Ovary (tissue), 9 donors: ENCODE data around the gene UNC5B. TPM values are rescaled to one million over a fixed set of nuclear protein-coding genes. Genes with fewer than 3 reads are reported as not detected.

ENCODE experiments used
- DNase-seq, 5 donors: peaks; one replicate each; pipeline ENCODE4 v3.0.0-alpha.2; 2019 to 2020
- H3K27ac ChIP-seq, 2 donors: fragments of 200-600 bp; one replicate each; pipeline versions ENCODE4 v1.5.1 to v1.8.0; 2019 to 2022
- H3K27me3 ChIP-seq: fragments of 200-600 bp; one replicate; pipeline ENCODE4 v1.8.0; 2022
- H3K36me3 ChIP-seq: fragments of 200-600 bp; sonication (generic); one replicate; pipeline ENCODE4 v1.5.1; 2019
- H3K4me1 ChIP-seq: one replicate; pipeline ENCODE4 v1.8.1; 2013; ENCODE audit warnings: mild to moderate bottlenecking, moderate library complexity; ENCODE audit not compliant: insufficient read depth
- H3K4me3 ChIP-seq: fragments of 200-600 bp; sonication (generic); one replicate; pipeline ENCODE4 v1.5.1; 2017
- H3K9me3 ChIP-seq, 2 donors: fragments of 200-600 bp in 1 of 2; sonication (generic) in 1 of 2; one replicate each; pipeline versions ENCODE4 v1.5.1 to v1.8.1; 2013 to 2019; ENCODE audit warnings: mild to moderate bottlenecking in 1 of 2, moderate library complexity in 1 of 2
- EP300 ChIP-seq: sonication (generic); formaldehyde crosslinking; IDR thresholded peaks from one replicate; pipeline ENCODE4 v1.6.1; 2017; ENCODE audit warnings: antibody characterized with exemption
- POLR2A ChIP-seq: fragments of 450-650 bp; IDR thresholded peaks from one replicate; pipeline ENCODE4 v1.6.1; 2017; ENCODE audit warnings: antibody characterized with exemption, mild to moderate bottlenecking, moderate library complexity
- WGBS, 3 donors: extraction: QIAGEN DNeasy Blood & Tissue Kit in 1 of 3; methylation state at CpG; one replicate each; pipeline versions ENCODE4 v1.1.5 to v1.1.7; 2013 to 2017; 5-methylcytosine and 5-hydroxymethylcytosine counted together
- intact Hi-C, 4 donors: fragments of 100-400 bp; cut with DNase I; formaldehyde crosslinking; loops; one replicate each; pipeline versions ENCODE4 v1.11.0 to v1.15.1; 2022 to 2023
- polyA plus RNA-seq, 2 donors: library from polyadenylated mRNA; stranded (reverse); fragments of 200-250 nt in 1 of 2; fragments of 350-450 nt in 1 of 2; fragmentation: Illumina TruSeq in 1 of 2; extraction: RNeasy Lipid Tissue Mini Kit (QIAGEN cat#74804) in 1 of 2; gene quantifications; one replicate each; pipeline ENCODE4 v1.2.3, GENCODE V29; 2013 to 2014
- total RNA-seq, 7 donors: library from RNA; depleted of rRNA in 2 of 7; stranded (reverse); fragments of >200 nt in 2 of 7; fragmentation: NEBNext Ultra II Directional in 3 of 7; extraction: Animal tissue kit (Norgen Biotek cat#: 25700) in 3 of 7; gene quantifications; one replicate each; pipeline versions ENCODE4 v1.1.0 to v1.2.4, GENCODE V29; 2016 to 2023
- TF ChIP-seq, protein P1 (sequence below), 3 donors: fragments of 450-650 bp in 2 of 3; fragments of 200-600 bp in 1 of 3; IDR thresholded peaks; one replicate each; pipeline versions ENCODE4 v1.5.1 to v1.8.0; 2016 to 2022; ENCODE audit warnings: antibody characterized with exemption in 3 of 3, mild to moderate bottlenecking in 1 of 3
- donor health status: DM: no; HTN: no; CAD: no; lungs with moderate emphysema.
- donor health status: DM: no; HTN: no; CAD: no.
- donor health status: Bipolar disorder and iron deficiency.
- donor health status: DM: yes; HTN: yes; CAD: no.
- donor health status: DM: no; HTN: no; CAD: no.
- donor health status: DM: yes; HTN: yes; CAD: no.

The UNC5B gene
- total and polyA plus RNA-seq, 9 donors, result 2.7 to 48.0 (median 6.3) TPM

GRCh38 chr10:71246591-71247413, 34.4 kb downstream of the UNC5B start:
- intact Hi-C loops, result no loop called here
- TF ChIP-seq EP300 (no peak), POLR2A (no peak)
- TF ChIP-seq, protein P1, sequence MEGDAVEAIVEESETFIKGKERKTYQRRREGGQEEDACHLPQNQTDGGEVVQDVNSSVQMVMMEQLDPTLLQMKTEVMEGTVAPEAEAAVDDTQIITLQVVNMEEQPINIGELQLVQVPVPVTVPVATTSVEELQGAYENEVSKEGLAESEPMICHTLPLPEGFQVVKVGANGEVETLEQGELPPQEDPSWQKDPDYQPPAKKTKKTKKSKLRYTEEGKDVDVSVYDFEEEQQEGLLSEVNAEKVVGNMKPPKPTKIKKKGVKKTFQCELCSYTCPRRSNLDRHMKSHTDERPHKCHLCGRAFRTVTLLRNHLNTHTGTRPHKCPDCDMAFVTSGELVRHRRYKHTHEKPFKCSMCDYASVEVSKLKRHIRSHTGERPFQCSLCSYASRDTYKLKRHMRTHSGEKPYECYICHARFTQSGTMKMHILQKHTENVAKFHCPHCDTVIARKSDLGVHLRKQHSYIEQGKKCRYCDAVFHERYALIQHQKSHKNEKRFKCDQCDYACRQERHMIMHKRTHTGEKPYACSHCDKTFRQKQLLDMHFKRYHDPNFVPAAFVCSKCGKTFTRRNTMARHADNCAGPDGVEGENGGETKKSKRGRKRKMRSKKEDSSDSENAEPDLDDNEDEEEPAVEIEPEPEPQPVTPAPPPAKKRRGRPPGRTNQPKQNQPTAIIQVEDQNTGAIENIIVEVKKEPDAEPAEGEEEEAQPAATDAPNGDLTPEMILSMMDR (IDR thresholded peaks at IDR 0.05), result no peak
- H3K27ac ChIP-seq, result no peak overlapping the region

DNA sequence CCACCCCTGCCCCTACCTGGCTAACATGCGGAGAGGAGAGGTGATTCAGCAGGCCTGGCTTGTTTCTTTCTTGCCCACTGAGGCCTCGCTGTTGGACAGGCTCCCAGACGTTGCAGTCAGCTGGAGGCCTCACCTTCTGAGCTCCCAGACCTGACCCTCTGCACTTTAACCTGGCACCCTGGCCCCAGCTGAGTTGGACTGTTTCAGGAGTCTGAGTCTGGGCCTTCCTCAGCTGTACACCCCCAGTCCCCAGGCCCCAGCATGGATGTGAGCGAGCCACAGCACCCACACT, 35.0 kb downstream of the UNC5B start:
- no peak for TF ChIP-seq EP300
- no peak for TF ChIP-seq POLR2A
- TF ChIP-seq, protein P1 (IDR thresholded peaks at IDR 0.05), result no peak
- Histone ChIP-seq H3K4me3 (no peak overlapping the region), H3K27ac (no peak overlapping the region), H3K27me3 (no peaks in the 10 kb centered on the region), H3K4me1 (peaks cover 15% of the 10 kb centered on the region), H3K9me3 (no peaks in the 10 kb centered on the region), H3K36me3 (no peaks in the 10 kb centered on the region)
- no peak for DNase-seq
- intact Hi-C loops, result no loop called here
- 80 to 89% (median 84%) methylated on average over 4 of the region's 4 CpGs for WGBS, 3 donors

More at GRCh38 chr10:71246591-71247413, 34.4 kb downstream of the UNC5B start:
- WGBS, 3 donors, result 69 to 86% (median 76%) methylated on average over 11 of the region's 11 CpGs
- Histone ChIP-seq H3K27me3 (no peaks in the 10 kb centered on the region), H3K9me3 (no peaks in the 10 kb centered on the region), H3K4me1 (peaks cover 16% of the 10 kb centered on the region), H3K36me3 (no peaks in the 10 kb centered on the region), H3K4me3 (no peak overlapping the region)
- DNase-seq, result no peak

DNA sequence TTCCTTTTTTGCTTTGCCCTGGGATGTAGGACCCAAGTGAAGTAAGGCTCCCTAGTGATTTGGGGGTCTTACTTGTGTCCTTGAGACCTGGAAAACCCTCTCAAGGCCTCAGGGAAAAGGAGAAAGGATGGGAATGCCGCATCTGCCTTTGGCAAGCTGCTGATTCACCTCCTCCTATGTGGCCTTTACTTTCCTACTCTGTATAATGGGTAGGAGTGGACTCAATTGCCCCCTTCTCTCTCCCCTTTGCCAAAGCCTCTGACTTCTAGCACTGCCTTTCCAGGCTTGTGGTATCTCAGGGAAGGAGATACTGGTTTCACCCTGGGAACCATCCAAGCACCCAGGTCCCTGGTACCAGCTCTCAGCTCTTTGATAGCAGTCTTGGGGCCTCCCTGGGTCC, 35.4 kb downstream of the UNC5B start:
- Histone ChIP-seq H3K4me3 (no peak overlapping the region), H3K27ac (no peak overlapping the region), H3K27me3 (no peaks in the 10 kb centered on the region), H3K36me3 (no peaks in the 10 kb centered on the region), H3K9me3 (no peaks in the 10 kb centered on the region), H3K4me1 (peaks cover 15% of the 10 kb centered on the region)
- no peak for DNase-seq
- no peak for TF ChIP-seq POLR2A
- intact Hi-C loops, result no loop called here
- 97 to 100% (median 100%) methylated on average over 1 of the region's 1 CpG for WGBS, 3 donors

DNA sequence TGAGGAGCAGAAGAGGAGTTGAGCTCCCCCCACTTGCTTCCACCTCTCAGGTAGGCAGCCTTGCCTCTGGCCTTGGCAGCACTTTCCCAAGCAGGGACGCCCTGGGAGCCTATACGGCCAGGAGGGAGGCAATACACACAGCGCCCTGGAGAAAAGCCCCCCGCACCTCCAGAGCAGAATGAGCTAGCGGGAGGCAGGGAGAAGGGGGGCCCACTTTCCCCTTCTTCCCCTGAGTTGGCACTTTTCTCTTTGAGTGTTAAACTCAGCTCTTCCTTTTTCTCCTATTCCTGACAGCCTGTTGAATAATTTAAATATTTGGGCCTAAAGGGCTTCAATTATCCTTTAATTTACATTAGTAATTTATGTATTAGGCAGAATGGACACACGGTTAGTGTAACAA, 35.8 kb downstream of the UNC5B start:
- 92 to 95% (median 92%) methylated on average over 6 of the region's 6 CpGs for WGBS, 3 donors

DNA sequence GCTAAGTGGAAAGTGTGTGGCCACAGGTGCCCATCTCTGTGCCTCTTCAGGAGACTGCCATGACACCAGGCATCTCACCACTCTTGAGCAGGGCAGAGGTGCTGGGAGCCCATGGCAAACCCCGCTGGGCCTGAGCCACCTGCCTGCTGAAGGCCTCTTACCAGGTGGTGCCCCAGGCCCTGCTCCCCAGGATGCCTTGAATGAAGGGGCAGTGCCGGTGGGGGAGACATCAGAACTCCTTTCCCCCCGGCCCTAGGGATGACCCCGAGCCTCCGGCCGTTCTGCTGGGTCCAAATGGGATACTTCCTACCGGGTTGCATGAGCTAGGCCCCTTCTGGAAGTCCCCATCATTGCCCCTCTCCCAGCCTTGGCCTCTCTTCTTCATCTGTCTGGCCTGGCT, 37.6 kb downstream of the UNC5B start:
- H3K9me3 ChIP-seq, result no peaks in the 10 kb centered on the region
- no peak overlapping the region for H3K4me3 ChIP-seq
- TF ChIP-seq, protein P1 (IDR thresholded peaks at IDR 0.05), result no peak
- TF ChIP-seq EP300 (no peak), POLR2A (no peak)
- H3K4me1 ChIP-seq, result peaks cover 9% of the 10 kb centered on the region
- H3K36me3 ChIP-seq, result no peaks in the 10 kb centered on the region
- no peak for DNase-seq
- WGBS, 3 donors, result 73 to 89% (median 79%) methylated on average over 7 of the region's 7 CpGs
- intact Hi-C loops, result no loop called here
- H3K27ac ChIP-seq, result no peak overlapping the region
- no peaks in the 10 kb centered on the region for H3K27me3 ChIP-seq

More for the DNA sequence above, 35.8 kb downstream of the UNC5B start:
- H3K27ac ChIP-seq, result no peak overlapping the region
- no peak for DNase-seq
- H3K4me1 ChIP-seq, result peaks cover 15% of the 10 kb centered on the region
- intact Hi-C loops, result no loop called here
- TF ChIP-seq POLR2A, result no peak
- TF ChIP-seq EP300, result no peak
- TF ChIP-seq, protein P1 (IDR thresholded peaks at IDR 0.05), result no peak
- H3K4me3 ChIP-seq, result no peak overlapping the region
- H3K36me3 ChIP-seq, result no peaks in the 10 kb centered on the region
- no peaks in the 10 kb centered on the region for H3K27me3 ChIP-seq
- H3K9me3 ChIP-seq, result no peaks in the 10 kb centered on the region
